Smooth muscle cell (in vitro differentiated cells): ENCODE results near the gene UBE2N. TPM values are rescaled to one million over a fixed set of nuclear protein-coding genes. Genes with fewer than 3 reads are reported as not detected.
A peak's percentile ranks its signal among the peaks of the same experiment; 100 is the strongest.

Experiments used
- DNase-seq: peaks from one replicate; lab custom pipeline; 2025; ENCODE audit not compliant: unreplicated experiment; lab: John Stamatoyannopoulos, UW
- H2AFZ ChIP-seq: fragments of 200-600 bp; sonication (generic); 2 replicates; pipeline ENCODE4 v1.6.0; 2016; ENCODE audit warnings: antibody characterized with exemption, low read depth, mild to moderate bottlenecking
- H3F3A ChIP-seq: fragments of 200-600 bp; sonication (generic); 2 replicates; pipeline ENCODE4 v1.6.0; 2017; ENCODE audit warnings: antibody characterized with exemption, low read depth
- H3K27ac ChIP-seq: fragments of 200-600 bp; sonication (generic); 2 replicates; pipeline ENCODE4 v1.5.1; 2016; ENCODE audit warnings: low read depth, mild to moderate bottlenecking
- H3K27me3 ChIP-seq: fragments of 200-600 bp; sonication (generic); 2 replicates; pipeline ENCODE4 v1.6.1; 2016; ENCODE audit warnings: low read depth, mild to moderate bottlenecking
- H3K36me3 ChIP-seq: fragments of 200-600 bp; sonication (generic); 2 replicates; pipeline ENCODE4 v1.5.1; 2016; ENCODE audit warnings: low read depth
- H3K4me1 ChIP-seq: fragments of 200-600 bp; sonication (generic); 2 replicates; pipeline ENCODE4 v1.5.1; 2016; ENCODE audit warnings: low read depth
- H3K4me2 ChIP-seq: fragments of 200-600 bp; sonication (generic); 2 replicates; pipeline ENCODE4 v1.6.0; 2016; ENCODE audit warnings: mild to moderate bottlenecking
- H3K4me3 ChIP-seq: fragments of 200-600 bp; sonication (generic); 2 replicates; pipeline ENCODE4 v1.5.1; 2016; ENCODE audit warnings: mild to moderate bottlenecking
- H3K79me2 ChIP-seq: fragments of 200-600 bp; sonication (generic); 2 replicates; pipeline ENCODE4 v1.6.0; 2016; ENCODE audit warnings: low read depth, mild to moderate bottlenecking
- H3K9ac ChIP-seq: fragments of 200-600 bp; sonication (generic); 2 replicates; pipeline ENCODE4 v1.6.0; 2016; ENCODE audit warnings: low read depth
- H3K9me3 ChIP-seq: fragments of 200-600 bp; sonication (generic); replicated peaks from 2 replicates; pipeline ENCODE4 v1.5.1; 2016; ENCODE audit warnings: low read depth
- H4K20me1 ChIP-seq: fragments of 200-600 bp; sonication (generic); 2 replicates; pipeline ENCODE4 v1.6.0; 2016; ENCODE audit warnings: low read depth
- WGBS: methylation state at CpG from one replicate; pipeline ENCODE4 v1.1.7; 2016; ENCODE audit warnings: low lambda C conversion rate; 5-methylcytosine and 5-hydroxymethylcytosine counted together
- polyA plus RNA-seq: library from polyadenylated mRNA; unstranded; fragments of >200 nt; fragmentation: Nextera tagmentation; extraction: Ambion mirVana; gene quantifications from 2 replicates; pipeline ENCODE4 v1.2.1, GENCODE V29; 2016
- total RNA-seq: library from RNA; depleted of rRNA; stranded (reverse); fragments of >200 nt; gene quantifications from 2 replicates; pipeline ENCODE4 v1.2.3, GENCODE V29; 2014
- TF ChIP-seq, protein P1 (sequence below): fragments of 200-600 bp; sonication (generic); IDR thresholded peaks from 2 replicates; pipeline ENCODE4 v1.5.1; 2017; ENCODE audit warnings: borderline replicate concordance, mild to moderate bottlenecking, antibody characterized with exemption; ENCODE audit not compliant: insufficient read depth, poor library complexity, severe bottlenecking

UBE2N gene
- total and polyA plus RNA-seq, 2 experiments from 2014 or later: 61.3 to 111 TPM

DNA sequence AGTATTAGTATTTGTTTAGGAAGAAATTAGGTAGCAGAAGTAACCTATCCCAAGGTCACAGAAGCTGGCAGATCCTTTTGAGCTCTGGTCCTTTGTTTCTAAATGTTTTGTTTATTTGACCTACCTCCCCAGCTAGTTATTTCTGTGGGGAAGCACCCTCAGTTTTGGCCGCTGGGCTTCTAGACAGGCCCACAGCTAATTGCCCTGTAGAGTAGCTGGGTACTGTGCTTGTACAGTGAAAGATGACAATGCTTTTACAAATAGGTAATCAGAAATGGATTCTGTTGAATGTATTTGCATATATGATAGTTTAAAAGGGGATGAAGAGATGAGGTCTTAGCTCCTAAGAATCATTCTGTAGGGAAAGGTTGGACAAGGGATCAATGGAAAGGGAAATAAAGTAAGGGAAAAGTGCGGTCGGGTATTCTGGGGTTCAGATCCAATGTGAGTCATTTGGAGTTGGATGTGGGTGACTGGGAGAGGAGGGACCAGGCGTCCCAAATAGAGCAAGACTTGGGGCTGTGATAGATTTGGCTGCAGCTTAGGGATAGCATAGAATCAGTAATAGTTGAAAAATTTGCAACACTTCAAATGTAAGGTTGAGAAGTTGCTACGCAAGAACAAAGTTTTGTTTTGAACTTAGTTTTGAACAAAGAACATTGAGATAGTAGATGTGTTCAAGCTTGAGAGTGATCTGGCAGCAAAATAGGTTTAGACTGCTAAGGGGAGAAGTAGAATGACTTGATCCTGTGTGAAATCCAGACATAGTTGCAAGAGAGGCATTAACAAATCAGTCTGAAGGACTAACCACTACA lies 60.4 kb downstream of the UBE2N start:
- Histone ChIP-seq H3K27ac (peak overlapping the region; percentile 96), H3K27me3 (no peaks in the 10 kb centered on the region), H3F3A (peaks cover 11% of the 10 kb centered on the region), H4K20me1 (peaks cover 78% of the 10 kb centered on the region), H3K36me3 (no peaks in the 10 kb centered on the region), H3K9ac (peak overlapping the region; percentile 96), H3K4me3 (peak overlapping the region; percentile 93), H3K9me3 (no peaks in the 10 kb centered on the region), H3K79me2 (peaks cover 82% of the 10 kb centered on the region), H3K4me2 (peak overlapping the region; percentile 94), H2AFZ (no peak overlapping the region), H3K4me1 (peaks cover 29% of the 10 kb centered on the region)
- no peak for DNase-seq
- 77% methylated on average over 5 of the region's 5 CpGs for WGBS
- TF ChIP-seq, protein P1, sequence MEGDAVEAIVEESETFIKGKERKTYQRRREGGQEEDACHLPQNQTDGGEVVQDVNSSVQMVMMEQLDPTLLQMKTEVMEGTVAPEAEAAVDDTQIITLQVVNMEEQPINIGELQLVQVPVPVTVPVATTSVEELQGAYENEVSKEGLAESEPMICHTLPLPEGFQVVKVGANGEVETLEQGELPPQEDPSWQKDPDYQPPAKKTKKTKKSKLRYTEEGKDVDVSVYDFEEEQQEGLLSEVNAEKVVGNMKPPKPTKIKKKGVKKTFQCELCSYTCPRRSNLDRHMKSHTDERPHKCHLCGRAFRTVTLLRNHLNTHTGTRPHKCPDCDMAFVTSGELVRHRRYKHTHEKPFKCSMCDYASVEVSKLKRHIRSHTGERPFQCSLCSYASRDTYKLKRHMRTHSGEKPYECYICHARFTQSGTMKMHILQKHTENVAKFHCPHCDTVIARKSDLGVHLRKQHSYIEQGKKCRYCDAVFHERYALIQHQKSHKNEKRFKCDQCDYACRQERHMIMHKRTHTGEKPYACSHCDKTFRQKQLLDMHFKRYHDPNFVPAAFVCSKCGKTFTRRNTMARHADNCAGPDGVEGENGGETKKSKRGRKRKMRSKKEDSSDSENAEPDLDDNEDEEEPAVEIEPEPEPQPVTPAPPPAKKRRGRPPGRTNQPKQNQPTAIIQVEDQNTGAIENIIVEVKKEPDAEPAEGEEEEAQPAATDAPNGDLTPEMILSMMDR: no peak

DNA sequence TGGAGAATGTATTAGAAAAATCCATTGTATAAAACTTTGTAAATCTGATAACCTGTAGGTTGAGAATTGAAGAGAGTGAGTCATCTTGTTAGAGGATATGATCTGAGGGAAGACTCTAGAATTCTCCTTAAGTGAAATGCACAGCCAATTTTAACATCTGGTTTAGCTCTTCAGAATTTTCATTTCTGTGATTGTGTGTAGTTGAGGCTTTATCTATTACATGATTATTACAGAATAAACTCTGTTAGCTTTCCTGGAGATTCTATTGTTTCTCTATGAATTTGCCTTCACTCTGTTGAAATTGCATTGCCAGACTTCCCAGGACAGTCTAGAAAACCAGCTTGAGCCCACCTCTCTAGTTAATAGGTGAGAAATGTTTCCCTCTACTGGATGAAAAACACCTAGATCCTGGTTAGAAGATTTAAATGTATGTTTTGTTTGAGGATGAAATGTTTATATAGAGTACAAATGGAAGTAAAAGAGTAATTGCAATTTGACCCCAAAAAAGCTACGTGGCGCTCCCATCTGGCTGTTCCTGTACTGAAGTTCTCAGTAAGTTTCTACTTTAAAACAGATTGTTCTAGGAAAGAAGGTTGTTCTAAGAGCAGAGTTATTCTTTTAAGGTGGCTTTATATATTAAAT lies 61.1 kb downstream of the UBE2N start:
- peak overlapping the region; percentile 96 for H3K9ac ChIP-seq
- peak overlapping the region; percentile 96 for H3K27ac ChIP-seq
- H2AFZ ChIP-seq: no peak overlapping the region
- peak overlapping the region; percentile 94 for H3K4me2 ChIP-seq
- H3K79me2 ChIP-seq: peaks cover 77% of the 10 kb centered on the region
- 51% methylated on average over 2 of the region's 2 CpGs for WGBS
- TF ChIP-seq, protein P1: no peak
- peak overlapping the region; percentile 93 for H3K4me3 ChIP-seq
- no peaks in the 10 kb centered on the region for H3K9me3 ChIP-seq
- no peak for DNase-seq
- peaks cover 72% of the 10 kb centered on the region for H4K20me1 ChIP-seq
- no peaks in the 10 kb centered on the region for H3K36me3 ChIP-seq
- H3K4me1 ChIP-seq: peaks cover 35% of the 10 kb centered on the region
- no peaks in the 10 kb centered on the region for H3K27me3 ChIP-seq
- peaks cover 11% of the 10 kb centered on the region for H3F3A ChIP-seq

DNA sequence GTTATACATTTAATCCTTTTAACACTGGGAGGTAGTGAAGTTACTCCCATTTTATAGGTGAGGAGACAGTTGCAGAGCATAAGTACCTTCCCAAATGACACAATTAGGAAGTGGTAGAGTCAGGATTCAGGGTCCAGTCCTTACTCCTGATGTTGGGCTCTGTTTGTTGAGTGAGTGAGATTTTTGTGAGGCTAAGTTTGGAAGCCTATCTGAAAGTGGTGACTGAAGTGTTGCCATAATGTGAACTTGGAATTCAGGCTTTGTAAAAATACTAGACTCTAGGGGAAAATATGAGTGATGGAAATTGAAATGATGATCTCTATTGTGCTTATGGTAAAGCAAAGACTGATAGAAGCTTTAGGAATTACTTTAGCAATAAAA lies 61.8 kb downstream of the UBE2N start:
- Histone ChIP-seq H3K4me1 (peaks cover 35% of the 10 kb centered on the region), H3F3A (peaks cover 11% of the 10 kb centered on the region), H3K27ac (peak overlapping the region; percentile 96), H3K36me3 (no peaks in the 10 kb centered on the region), H3K9me3 (no peaks in the 10 kb centered on the region), H3K4me2 (peak overlapping the region; percentile 94), H3K9ac (peak overlapping the region; percentile 96), H3K79me2 (peaks cover 73% of the 10 kb centered on the region), H2AFZ (no peak overlapping the region), H4K20me1 (peaks cover 65% of the 10 kb centered on the region), H3K27me3 (no peaks in the 10 kb centered on the region), H3K4me3 (peak overlapping the region; percentile 93)
- no peak for DNase-seq
- TF ChIP-seq, protein P1: no peak
